Testis (tissue), 3 donors: Measurements from ENCODE around the gene PRKN. TPM values are rescaled to one million over a fixed set of nuclear protein-coding genes. Genes with fewer than 3 reads are reported as not detected.
"Not testable (repeated sequence)": the region's sequence is repeated elsewhere in the genome, so short reads cannot be mapped to it uniquely, and the experiment has no call there.

Experiments
- DNase-seq: peaks from one replicate; pipeline ENCODE4 v3.0.0-alpha.2; 2019
- H3K27ac ChIP-seq, 2 donors: fragments of 200-600 bp; sonication (generic); one replicate each; pipeline ENCODE4 v1.5.1; 2019
- H3K27me3 ChIP-seq: fragments of 200-600 bp; sonication (generic); one replicate; pipeline ENCODE4 v1.5.1; 2019
- H3K36me3 ChIP-seq: fragments of 200-600 bp; sonication (generic); one replicate; pipeline ENCODE4 v1.5.1; 2017; ENCODE audit warnings: low read depth; ENCODE audit errors: missing control alignments
- H3K4me1 ChIP-seq: fragments of 200-600 bp; sonication (generic); one replicate; pipeline ENCODE4 v1.5.1; 2019
- H3K4me3 ChIP-seq, 2 donors: fragments of 200-600 bp; sonication (generic); one replicate each; pipeline ENCODE4 v1.5.1; 2017 to 2019
- H3K9me3 ChIP-seq: fragments of 200-600 bp; sonication (generic); one replicate; pipeline ENCODE4 v1.5.1; 2017
- CTCF ChIP-seq, 3 experiments: fragments of 450-650 bp in 2 of 3; fragments of 200-600 bp in 1 of 3; sonication (generic) in 1 of 3; IDR thresholded peaks; one replicate each; pipeline ENCODE4 v1.5.1; 2016 to 2019; ENCODE audit warnings: antibody characterized with exemption in 3 of 3, mild to moderate bottlenecking in 2 of 3, moderate library complexity in 1 of 3
- POLR2A ChIP-seq: fragments of 450-650 bp; IDR thresholded peaks from one replicate; pipeline ENCODE4 v1.6.1; 2017; ENCODE audit warnings: antibody characterized with exemption, mild to moderate bottlenecking, moderate library complexity
- WGBS, 2 donors: methylation state at CpG; one replicate each; pipeline ENCODE4 v1.1.5; 2018; 5-methylcytosine and 5-hydroxymethylcytosine counted together
- intact Hi-C: fragments of 100-400 bp; cut with DNase I; formaldehyde crosslinking; loops from one replicate; pipeline ENCODE4 v1.15.1; 2023; ENCODE audit warnings: low total_unique reads
- polyA plus RNA-seq: library from polyadenylated mRNA; stranded (reverse); fragments of 350-450 nt; fragmentation: Illumina TruSeq; extraction: RNeasy Lipid Tissue Mini Kit (QIAGEN cat#74804); gene quantifications from one replicate; pipeline ENCODE4 v1.2.3, GENCODE V29; 2014; ENCODE audit warnings: low read depth, low replicate concordance; ENCODE audit not compliant: insufficient read depth
- total RNA-seq, 2 donors: library from RNA; depleted of rRNA; stranded (reverse); fragments of >200 nt; gene quantifications; one replicate each; pipeline ENCODE4 v1.2.3, GENCODE V29; 2016

PRKN gene
- total and polyA plus RNA-seq, 3 donors from 2014 or later: 19.1 to 34.5 (median 28.8) TPM

GRCh38 chr6:162404951-162405350, 322.6 kb downstream of the PRKN start:
- WGBS, 2 donors: 62 to 70% methylated on average over 4 of the region's 4 CpGs
- Histone ChIP-seq H3K4me1 (no peaks in the 10 kb centered on the region), H3K9me3 (no peaks in the 10 kb centered on the region), H3K27me3 (no peaks in the 10 kb centered on the region), H3K27ac (no peak overlapping the region), H3K4me3 (no peak overlapping the region), H3K36me3 (no peaks in the 10 kb centered on the region)
- TF ChIP-seq POLR2A (no peak), CTCF (IDR thresholded peaks at IDR 0.05) (no peak)
- intact Hi-C loops: no loop called here
- DNase-seq: no peak

GRCh38 chr6:162403031-162403430, 324.5 kb downstream of the PRKN start:
- H3K4me1 ChIP-seq: no peaks in the 10 kb centered on the region
- no peak overlapping the region for H3K27ac ChIP-seq
- no peaks in the 10 kb centered on the region for H3K27me3 ChIP-seq
- no peak for DNase-seq
- intact Hi-C loops: no loop called here
- WGBS, 2 donors: 91 to 96% methylated on average over 11 of the region's 11 CpGs
- no peak overlapping the region for H3K4me3 ChIP-seq
- no peaks in the 10 kb centered on the region for H3K36me3 ChIP-seq
- no peaks in the 10 kb centered on the region for H3K9me3 ChIP-seq
- TF ChIP-seq CTCF (IDR thresholded peaks at IDR 0.05) (no peak), POLR2A (no peak)

- TF ChIP-seq CTCF (IDR thresholded peaks at IDR 0.05): no peak
- intact Hi-C loops: no loop called here
Observed at GRCh38 chr6:162395181-162395580, 332.4 kb downstream of the PRKN start.

GRCh38 chr6:162390961-162391811, 336.4 kb downstream of the PRKN start:
- H3K27me3 ChIP-seq, DNase-seq, H3K4me1 ChIP-seq, H3K36me3 ChIP-seq, intact Hi-C loops, H3K27ac ChIP-seq, H3K9me3 ChIP-seq: not testable (repeated sequence)
- 70 to 74% methylated on average over 25 of the region's 25 CpGs for WGBS, 2 donors
- H3K4me3 ChIP-seq: peak overlapping the region in 1 of 2 donors; percentile 10

More at GRCh38 chr6:162395181-162395580, 332.4 kb downstream of the PRKN start:
- no peaks in the 10 kb centered on the region for H3K4me1 ChIP-seq
- H3K27ac ChIP-seq: no peak overlapping the region
- no peak overlapping the region for H3K4me3 ChIP-seq
- no peaks in the 10 kb centered on the region for H3K36me3 ChIP-seq
- DNase-seq: no peak
- H3K9me3 ChIP-seq: no peaks in the 10 kb centered on the region
- H3K27me3 ChIP-seq: no peaks in the 10 kb centered on the region
- 94 to 100% methylated on average over 2 of the region's 2 CpGs for WGBS, 2 donors

- Histone ChIP-seq H3K36me3 (no peaks in the 10 kb centered on the region), H3K27ac (no peak overlapping the region), H3K4me1 (peaks cover 10% of the 10 kb centered on the region), H3K27me3 (no peaks in the 10 kb centered on the region), H3K4me3 (no peak overlapping the region), H3K9me3 (no peaks in the 10 kb centered on the region)
- whole genome bisulfite sequencing, 2 donors: 81 to 87% methylated on average over 3 of the region's 3 CpGs
- intact Hi-C loops: no loop called here
- TF ChIP-seq POLR2A (no peak), CTCF (IDR thresholded peaks at IDR 0.05) (no peak)
- DNase-seq: no peak
Observed at GRCh38 chr6:162389343-162390085, 338.1 kb downstream of the PRKN start.
